Thoracic aorta (tissue), 2 donors: ENCODE results near the gene CDKL5. TPM values are rescaled to one million over a fixed set of nuclear protein-coding genes. Genes with fewer than 3 reads are reported as not detected.

ENCODE experiments used
- ATAC-seq: fragments of 150-250 bp; one replicate; pipeline ENCODE4 v1.8.0; 2017; ENCODE audit warnings: low read depth; ENCODE audit not compliant: insufficient number of reproducible peaks, low FRiP score
- DNase-seq: peaks from one replicate; pipeline ENCODE4 v3.0.0-alpha.2; 2020; ENCODE audit warnings: low spot score
- H3K27ac ChIP-seq, 2 donors: fragments of 200-600 bp; sonication (generic); 1 replicate in 1 of 2; 2 replicates in 1 of 2; pipeline ENCODE4 v1.5.1; 2016; ENCODE audit warnings: mild to moderate bottlenecking in 2 of 2, moderate library complexity in 2 of 2
- H3K27me3 ChIP-seq: fragments of 200-600 bp; sonication (generic); replicated peaks from 2 replicates; pipeline ENCODE4 v1.6.0; 2016; ENCODE audit warnings: mild to moderate bottlenecking; ENCODE audit not compliant: insufficient read depth
- H3K36me3 ChIP-seq: fragments of 200-600 bp; sonication (generic); one replicate; pipeline ENCODE4 v1.5.1; 2016
- H3K4me1 ChIP-seq, 2 donors: fragments of 200-600 bp; sonication (generic); 1 replicate in 1 of 2; 2 replicates in 1 of 2; pipeline versions ENCODE4 v1.5.1 to v1.6.0; 2016; ENCODE audit warnings: low read depth in 2 of 2, mild to moderate bottlenecking in 1 of 2; ENCODE audit not compliant: control insufficient read depth in 1 of 2
- H3K4me3 ChIP-seq: fragments of 200-600 bp; sonication (generic); 2 replicates; pipeline ENCODE4 v1.5.1; 2016; ENCODE audit warnings: mild to moderate bottlenecking
- H3K9me3 ChIP-seq: fragments of 200-600 bp; sonication (generic); 2 replicates; pipeline ENCODE4 v1.5.1; 2016
- total RNA-seq, 2 donors: library from RNA; depleted of rRNA; stranded (reverse); fragments of >200 nt; gene quantifications; one replicate each; pipeline versions ENCODE4 v1.1.0 to v1.2.3, GENCODE V29; 2016
- TF ChIP-seq, protein P1 (sequence below): fragments of 200-600 bp; sonication (generic); IDR thresholded peaks from one replicate; pipeline ENCODE4 v1.5.1; 2019; ENCODE audit warnings: antibody characterized with exemption

CDKL5 gene
- total RNA-seq, 2 donors from 2014 or later, result 13.5 to 17.2 TPM

DNA sequence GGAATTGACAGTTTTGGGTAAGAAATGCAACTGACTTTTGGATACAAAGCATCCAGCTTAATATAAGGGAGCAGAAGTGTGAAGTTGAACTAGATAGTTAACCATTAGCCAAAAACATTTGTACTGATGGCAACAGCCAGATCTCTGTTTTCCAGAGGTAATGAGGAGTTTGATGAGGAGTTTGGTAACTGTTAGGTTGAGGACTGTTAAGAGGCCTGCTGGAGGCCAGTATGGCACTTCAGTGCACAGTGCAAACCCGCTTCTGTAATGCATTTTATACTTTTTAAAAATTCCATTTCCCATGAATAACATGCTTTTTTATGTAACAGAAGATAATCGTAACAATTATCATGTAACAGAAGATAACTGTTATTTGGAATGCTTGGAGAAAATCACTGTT is 30.0 kb downstream of the CDKL5 start:
- H3K9me3 ChIP-seq, result no peaks in the 10 kb centered on the region
- ATAC-seq (no peak), DNase-seq (no peak)
- H3K27ac ChIP-seq, result no peak overlapping the region
- H3K4me3 ChIP-seq, result no peak overlapping the region
- TF ChIP-seq, protein P1, sequence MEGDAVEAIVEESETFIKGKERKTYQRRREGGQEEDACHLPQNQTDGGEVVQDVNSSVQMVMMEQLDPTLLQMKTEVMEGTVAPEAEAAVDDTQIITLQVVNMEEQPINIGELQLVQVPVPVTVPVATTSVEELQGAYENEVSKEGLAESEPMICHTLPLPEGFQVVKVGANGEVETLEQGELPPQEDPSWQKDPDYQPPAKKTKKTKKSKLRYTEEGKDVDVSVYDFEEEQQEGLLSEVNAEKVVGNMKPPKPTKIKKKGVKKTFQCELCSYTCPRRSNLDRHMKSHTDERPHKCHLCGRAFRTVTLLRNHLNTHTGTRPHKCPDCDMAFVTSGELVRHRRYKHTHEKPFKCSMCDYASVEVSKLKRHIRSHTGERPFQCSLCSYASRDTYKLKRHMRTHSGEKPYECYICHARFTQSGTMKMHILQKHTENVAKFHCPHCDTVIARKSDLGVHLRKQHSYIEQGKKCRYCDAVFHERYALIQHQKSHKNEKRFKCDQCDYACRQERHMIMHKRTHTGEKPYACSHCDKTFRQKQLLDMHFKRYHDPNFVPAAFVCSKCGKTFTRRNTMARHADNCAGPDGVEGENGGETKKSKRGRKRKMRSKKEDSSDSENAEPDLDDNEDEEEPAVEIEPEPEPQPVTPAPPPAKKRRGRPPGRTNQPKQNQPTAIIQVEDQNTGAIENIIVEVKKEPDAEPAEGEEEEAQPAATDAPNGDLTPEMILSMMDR, result no peak
- no peaks in the 10 kb centered on the region for H3K27me3 ChIP-seq
- no peaks in the 10 kb centered on the region for H3K4me1 ChIP-seq
- no peaks in the 10 kb centered on the region for H3K36me3 ChIP-seq

- Histone ChIP-seq H3K9me3 (no peaks in the 10 kb centered on the region), H3K36me3 (no peaks in the 10 kb centered on the region), H3K4me1 (no peaks in the 10 kb centered on the region), H3K27ac (no peak overlapping the region), H3K27me3 (no peaks in the 10 kb centered on the region), H3K4me3 (no peak overlapping the region)
- ATAC-seq, result no peak
- DNase-seq, result no peak
- TF ChIP-seq, protein P1, result no peak
Observed at GRCh38 chrX:18457000-18457399, 31.6 kb downstream of the CDKL5 start.

DNA sequence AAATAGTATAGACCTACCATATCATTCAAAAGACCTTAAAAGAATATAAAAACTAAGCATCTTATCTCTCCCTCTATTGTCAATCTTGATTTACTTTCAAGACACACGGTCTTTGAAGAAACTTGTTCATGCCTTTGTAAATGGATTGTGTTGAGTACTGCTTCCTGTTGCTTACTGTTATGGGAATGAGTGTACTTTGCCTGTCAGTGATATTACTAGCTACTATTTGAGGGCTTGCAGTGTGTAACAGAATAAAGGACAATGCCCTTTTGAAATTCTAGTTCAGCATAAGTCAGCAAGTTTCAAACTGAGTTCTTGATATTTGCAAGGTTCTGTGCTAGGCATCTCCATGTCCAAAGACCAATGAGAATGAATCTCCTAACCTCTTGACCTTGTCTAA is 36.0 kb downstream of the CDKL5 start:
- Histone ChIP-seq H3K4me3 (no peak overlapping the region), H3K9me3 (no peaks in the 10 kb centered on the region), H3K27ac (no peak overlapping the region), H3K27me3 (no peaks in the 10 kb centered on the region), H3K36me3 (no peaks in the 10 kb centered on the region), H3K4me1 (no peaks in the 10 kb centered on the region)
- DNase-seq (no peak), ATAC-seq (no peak)
- TF ChIP-seq, protein P1, result no peak

- TF ChIP-seq, protein P1, result no peak
- Histone ChIP-seq H3K9me3 (no peaks in the 10 kb centered on the region), H3K36me3 (no peaks in the 10 kb centered on the region), H3K27ac (no peak overlapping the region), H3K4me1 (no peaks in the 10 kb centered on the region), H3K27me3 (no peaks in the 10 kb centered on the region), H3K4me3 (no peak overlapping the region)
- DNase-seq (no peak), ATAC-seq (no peak)
Observed at GRCh38 chrX:18464499-18464898, 39.1 kb downstream of the CDKL5 start.

DNA sequence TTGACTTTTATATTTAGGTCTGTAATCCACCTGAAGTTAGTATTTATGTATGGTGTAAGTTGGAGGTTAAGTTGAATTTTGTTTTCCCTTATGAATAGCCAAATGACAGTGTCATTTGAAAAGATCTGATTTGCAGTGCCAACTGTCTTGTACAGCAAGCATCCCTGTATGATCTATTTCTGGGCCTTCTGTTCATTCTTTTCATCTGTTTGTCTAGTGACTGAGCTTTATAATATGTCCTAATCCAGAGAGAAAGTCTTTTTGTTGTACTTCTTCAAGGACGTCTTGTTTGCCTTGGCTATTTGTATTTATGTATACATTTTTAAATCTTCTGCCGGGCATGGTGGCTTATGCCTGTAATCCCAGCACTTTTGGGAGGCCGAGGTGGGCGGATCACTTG is 39.6 kb downstream of the CDKL5 start:
- H3K36me3 ChIP-seq, result no peaks in the 10 kb centered on the region
- ATAC-seq, result no peak
- no peaks in the 10 kb centered on the region for H3K4me1 ChIP-seq
- H3K4me3 ChIP-seq, result no peak overlapping the region
- H3K27ac ChIP-seq, result no peak overlapping the region
- no peaks in the 10 kb centered on the region for H3K27me3 ChIP-seq
- H3K9me3 ChIP-seq, result no peaks in the 10 kb centered on the region
- TF ChIP-seq, protein P1, result no peak
- no peak for DNase-seq
